ENCODE data around the gene NENF.
"Not testable (repeated sequence)": the region's sequence is repeated elsewhere in the genome, so short reads cannot be mapped to it uniquely, and the experiment has no call there.

The NENF gene

DNA sequence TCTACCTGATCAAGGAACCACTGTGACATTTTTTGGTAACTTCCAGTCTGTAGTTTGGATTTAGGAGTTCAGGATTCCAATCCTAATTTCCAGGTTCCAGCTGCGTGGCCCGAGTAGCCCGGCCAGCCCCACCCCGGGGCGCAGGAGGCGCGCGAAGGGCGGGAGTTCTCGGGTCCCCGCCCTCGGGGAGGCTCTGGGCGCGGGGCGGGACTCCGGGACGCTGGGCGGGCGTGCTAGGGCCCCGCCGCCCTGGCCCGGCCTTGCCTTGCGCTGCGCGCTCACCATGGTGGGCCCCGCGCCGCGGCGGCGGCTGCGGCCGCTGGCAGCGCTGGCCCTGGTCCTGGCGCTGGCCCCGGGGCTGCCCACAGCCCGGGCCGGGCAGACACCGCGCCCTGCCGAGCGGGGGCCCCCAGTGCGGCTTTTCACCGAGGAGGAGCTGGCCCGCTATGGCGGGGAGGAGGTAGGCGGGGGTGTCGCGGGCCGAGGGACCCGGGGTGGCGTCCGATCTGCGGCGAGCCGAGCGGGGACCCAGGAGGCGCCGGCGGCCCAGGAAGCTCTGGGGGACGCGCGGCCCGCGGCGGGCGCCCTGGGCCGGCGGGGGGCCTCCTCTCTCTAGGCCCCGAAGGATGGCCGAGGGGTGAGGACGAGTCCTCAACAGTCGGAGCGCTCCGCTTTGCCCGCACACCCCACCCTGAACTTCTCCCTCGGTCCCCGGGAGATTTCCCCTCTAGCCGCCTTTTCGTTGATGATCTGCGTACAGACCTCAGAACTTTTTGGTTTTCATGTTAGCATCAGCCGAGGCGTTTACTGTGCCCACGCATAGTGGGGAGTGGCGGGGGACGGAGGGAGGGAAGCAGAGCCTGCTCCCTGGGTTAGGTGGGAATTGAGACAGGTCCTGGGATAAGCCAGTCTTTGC, at the start of gene NENF:
NENF (plus strand) TSS at position 260 of the 916 bp plus-strand sequence; CDS start at position 284, 24 bp downstream.
- DNase-seq: peak; percentile 76

DNA sequence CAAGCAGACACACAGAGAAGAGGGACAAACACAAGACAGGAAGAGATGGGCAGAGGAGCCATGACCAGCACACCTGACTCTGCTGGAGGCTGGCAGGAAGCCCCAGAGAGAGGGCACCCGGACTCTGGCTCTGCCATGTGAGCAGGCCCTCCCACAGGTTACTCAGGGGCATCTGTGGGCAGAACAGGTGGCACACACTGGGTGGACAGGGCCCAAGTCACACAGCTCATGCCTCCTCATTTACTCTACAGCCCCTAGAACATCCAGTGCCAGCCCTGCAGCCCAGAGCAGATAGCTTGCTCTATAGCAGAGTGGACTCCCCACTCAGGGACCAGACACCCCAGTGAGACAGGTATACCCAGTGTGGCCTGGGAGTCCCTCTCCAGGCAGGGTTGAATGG, 46.7 kb upstream of the NENF start:
- DNase-seq: no peak

DNA sequence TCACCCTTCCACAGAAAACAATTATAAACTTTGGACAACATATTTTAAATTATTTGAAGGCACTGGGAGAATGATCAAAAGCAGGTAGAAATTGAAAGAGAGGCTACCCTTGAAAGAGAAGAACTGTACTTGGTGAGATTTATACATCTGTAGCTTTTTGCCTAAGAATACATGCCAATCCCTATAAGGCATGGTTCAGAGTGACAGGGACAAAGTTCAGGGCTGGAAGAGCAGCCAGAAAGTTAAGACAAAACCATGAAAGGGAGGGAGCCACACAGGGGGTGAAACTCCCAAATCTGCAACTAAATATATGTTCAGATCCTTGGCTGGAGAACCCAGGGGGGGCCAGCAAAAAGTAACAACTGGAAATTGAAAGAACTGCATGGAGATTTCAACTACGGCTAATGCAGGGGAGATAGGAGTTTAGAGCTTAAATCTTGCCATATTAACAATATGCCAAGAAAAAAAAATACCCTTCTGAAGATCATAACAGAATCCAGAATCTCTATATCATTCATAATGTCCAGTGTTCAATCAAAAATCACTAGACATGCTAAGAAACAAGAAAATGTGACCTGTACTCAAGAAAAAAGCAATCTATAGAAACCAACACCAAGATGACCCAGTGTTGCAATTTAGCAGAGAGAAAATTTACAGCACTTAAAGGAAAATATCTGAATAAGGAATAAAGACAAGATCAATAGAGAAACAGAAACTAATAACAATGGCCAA, 43.6 kb upstream of the NENF start:
- no peak for DNase-seq

DNA sequence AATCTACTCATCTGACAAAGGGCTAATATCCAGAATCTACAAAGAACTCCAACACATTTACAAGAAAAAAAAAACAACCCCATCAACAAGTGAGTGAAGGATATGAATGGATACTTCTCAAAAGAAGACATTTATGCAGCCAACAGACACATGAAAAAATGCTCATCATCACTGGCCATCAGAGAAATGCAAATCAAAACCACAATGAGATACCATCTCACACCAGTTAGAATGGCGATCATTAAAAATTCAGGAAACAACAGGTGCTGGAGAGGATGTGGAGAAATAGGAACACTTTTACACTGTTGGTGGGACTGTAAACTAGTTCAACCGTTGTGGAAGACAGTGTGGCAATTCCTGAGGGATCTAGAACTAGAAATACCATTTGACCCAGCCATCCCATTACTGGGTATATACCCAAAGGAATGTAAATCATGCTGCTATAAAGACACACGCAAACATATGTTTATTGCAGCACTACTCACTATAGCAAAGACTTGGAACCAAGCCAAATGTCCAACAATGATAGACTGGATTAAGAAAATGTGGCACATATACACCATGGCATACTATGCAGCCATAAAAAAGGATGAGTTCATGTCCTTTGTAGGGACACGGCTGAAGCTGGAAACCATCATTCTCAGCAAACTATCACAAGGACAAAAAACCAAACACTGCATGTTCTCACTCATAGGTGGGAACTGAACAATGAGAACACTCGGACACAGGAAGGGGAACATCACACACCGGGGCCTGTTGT, 36.9 kb upstream of the NENF start:
- DNase-seq: not testable (repeated sequence)

DNA sequence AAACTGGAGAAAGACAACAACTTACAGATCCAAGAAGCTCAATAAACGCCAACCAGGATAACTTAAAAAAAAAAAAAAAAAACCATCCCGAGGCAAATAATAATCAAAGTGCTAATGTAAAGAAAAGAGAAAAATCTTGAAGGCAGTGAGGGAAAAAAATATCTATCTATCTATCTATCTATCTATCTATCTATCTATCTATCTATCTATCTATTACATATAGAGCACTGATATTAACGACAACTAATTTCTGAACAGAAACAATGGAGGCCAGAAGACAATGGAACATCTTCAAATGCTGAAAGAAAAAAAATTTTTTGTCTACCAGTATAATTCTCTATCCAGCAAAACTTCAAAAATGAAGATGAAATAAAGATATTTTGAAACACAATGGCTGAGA, 36.1 kb upstream of the NENF start:
- no peak for DNase-seq

DNA sequence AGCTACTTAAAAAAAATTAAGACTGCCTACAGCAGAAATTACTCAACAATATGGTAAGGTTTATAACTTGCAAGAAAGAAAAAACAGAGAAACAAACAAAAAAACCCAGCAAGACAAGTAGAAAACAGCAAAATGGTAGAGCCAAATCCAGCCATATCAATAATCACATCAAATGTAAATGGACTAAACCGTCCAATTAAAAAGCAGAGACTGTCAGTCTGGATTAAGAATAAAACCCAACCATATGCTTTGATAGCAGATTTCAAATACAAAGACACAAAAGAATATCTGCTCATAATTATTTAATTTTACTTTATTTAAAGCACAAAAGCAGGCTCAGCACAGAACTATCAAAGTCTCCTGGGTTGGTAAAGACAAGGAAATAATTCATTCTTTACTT, 35.5 kb upstream of the NENF start:
- no peak for DNase-seq

DNA sequence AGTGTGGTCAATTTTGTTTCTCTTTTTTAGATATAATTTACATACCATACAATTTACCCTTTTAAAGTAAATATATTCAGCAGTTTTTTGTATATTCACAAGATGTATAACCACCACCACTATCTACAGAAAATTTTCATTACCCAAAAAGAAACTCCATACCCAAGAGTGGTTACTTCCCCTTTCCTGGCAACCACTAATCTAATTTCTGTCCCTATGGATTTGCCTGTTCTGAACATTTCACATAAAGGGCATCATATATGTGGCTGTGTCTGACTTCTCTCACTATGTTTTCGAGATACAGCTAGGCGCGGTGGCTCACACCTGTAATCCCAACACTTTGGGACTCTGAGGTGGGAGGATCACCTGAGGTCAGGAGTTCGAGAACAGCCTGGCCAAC, 31.7 kb upstream of the NENF start:
- no peak for DNase-seq

DNA sequence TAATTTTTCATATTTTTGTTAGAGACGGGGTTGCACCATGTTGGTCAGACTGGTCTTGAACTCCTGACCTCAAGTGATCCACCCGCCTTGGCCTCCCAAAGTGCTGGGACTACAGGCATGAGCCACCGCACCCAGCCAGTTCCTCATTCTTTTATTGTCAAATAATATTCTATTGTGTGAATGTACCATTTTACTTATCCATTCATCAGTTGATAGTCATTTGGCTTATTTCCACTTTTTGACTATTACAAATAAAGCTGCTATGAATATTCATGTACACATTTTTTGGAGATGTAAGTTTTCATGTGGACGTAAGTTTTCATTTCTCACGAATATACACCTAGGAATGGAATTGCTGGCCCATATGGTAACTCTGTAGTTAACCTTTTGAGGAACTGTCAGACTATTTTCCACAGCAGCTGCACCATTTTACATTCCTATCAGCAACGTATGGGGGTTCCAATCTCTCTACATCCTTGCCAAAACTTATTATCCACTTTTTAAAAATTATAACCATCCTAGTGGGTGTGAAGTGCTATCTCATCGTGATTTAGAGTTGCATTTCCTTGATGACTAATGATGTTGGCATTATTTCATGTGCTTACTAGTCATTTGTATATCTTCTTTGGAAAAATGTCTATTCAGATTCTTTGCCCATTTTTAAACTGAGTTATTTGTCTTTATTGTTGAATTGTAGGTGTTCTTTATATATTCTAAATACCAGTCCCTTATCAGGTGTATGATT, 30.7 kb upstream of the NENF start:
- DNase-seq: no peak

DNA sequence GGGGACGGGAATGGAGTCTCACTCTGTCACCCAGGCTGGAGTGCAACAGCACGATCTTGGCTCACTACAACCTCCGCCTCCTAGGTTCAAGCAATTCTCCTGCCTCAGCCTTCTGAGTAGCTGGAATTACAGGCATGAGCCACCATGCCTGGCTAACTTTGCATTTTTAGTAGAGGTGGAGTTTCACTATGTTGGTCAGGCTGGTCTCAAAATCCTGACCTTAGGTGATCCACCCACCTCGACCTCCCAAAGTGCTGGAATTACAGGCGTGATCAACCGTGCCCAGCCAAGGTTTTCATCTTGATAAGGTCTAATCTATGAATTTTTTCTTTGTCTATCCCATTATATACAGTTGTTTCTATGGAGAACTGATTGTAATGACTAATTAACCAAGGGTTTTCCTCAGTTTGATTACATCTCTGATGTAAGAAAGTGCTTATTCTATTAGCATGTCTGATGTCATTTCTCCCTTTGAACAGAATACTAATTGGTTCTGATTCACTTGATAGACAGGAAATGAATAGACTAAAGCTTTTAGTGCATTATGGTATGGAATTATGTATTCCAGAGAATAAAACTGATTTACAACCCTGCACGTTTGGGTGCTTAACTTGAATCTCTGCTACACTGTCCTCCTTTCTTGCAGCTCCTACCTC, 29.9 kb upstream of the NENF start:
- DNase-seq: no peak

DNA sequence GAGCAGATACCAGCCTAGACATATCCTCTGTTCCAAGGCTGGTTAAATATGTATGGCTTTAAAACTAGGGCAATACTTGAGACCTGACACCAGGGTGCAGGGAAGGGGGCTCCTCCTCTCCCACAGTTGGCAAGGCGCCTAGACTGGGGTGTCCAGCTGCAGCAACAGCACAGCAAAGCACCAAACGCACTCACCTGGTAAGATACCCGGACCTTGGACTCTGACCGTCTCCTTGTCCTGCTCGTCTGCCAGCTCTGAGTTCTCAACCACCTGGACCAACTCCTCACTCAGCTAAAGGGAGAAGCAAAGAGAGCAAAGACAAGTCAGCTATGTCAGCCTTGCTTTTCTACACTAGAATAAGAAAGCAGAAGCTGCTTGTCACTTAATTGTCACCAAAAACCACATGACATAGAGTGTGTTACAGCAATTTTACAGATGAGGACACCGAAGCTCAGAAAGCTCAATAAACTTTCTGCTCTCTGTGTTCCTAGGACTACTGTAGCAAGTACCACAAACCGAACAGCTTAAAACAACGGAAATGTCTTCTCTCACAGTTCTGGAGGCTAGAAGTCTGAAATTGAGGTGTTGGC, 22.4 kb upstream of the NENF start:
- DNase-seq: no peak

DNA sequence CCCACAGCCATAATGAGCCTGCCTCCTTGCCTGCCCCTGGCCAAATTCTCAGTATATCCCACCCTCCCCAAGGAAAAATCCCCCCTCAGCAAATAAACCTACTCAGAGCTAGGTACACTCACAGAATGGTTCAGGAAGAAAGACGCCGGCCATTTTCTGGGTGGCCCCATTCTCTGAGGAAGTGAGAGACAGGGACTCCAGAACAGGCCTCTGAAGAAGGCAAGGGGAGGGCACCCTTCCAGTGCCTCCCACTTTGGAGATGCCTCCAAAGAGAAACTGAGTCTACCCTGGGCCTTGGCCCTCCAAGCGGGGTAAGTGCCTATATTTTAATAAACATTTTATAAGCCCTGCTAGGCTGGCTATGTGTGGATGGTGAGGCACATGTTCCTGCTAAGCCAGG, 20.3 kb upstream of the NENF start:
- DNase-seq: no peak

DNA sequence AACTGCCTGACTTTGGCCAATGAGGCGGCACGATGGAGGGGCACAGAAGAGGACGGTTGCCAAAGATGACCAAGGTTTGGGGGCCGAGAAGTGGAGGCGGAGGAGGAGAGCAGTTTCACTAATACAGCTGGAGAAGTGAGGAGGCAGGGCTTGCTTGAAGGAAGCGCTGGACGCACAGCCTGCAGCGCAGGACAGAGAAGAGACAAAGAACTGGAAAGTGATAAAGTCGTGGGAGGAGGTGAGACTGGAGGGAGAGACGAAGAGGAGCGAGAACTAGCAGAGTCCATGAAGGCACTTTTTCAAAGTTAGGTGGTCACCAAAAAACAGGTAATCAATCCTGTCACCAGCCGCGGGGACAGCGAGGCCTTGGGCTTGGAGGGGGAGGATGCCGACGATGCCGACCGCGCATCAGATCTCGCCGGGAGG, 18.8 kb upstream of the NENF start:
- DNase-seq: no peak

DNA sequence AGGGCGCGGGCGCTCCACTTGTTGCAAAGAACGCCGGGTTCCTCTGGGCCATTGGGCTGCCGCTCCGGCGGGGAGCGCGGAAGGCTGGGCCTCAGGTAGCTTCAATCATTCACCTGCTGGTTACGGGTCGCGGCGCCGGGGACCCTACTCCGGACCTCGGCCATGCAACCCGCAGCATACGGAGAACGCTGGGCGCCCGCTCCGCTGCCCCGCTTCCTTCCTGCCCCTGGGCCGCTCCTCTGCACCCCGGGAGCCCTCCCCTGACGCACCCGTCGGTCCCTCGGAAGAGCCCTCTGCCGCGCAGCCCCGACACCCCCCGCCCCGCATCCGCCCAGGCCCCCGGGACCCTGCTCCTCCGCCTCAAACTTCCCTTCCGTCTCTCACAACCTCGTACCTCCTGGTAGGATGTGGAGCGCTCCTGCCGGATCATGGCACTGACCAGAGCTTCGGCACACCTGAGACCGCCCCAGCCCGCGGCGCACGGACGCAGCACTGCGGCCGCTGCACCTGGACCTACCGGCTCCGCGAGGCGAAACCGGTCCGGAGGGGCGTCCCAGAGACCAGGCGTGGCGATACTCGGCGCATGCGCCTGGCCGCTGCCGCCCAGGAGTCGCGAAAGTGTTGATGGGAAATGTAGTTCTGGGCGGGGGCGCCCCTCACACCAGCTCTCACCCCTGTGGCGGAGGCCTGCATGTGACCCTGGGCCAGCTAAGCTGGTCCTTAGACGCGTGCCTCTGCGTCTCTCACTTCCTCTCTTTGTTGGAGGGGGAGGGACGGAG, 18.2 kb upstream of the NENF start, which contains the start of gene PACC1:
PACC1 (minus strand) TSS at position 559 of the 779 bp plus-strand sequence; CDS start at position 430, 129 bp downstream.
- peak; percentile 93 for DNase-seq

DNA sequence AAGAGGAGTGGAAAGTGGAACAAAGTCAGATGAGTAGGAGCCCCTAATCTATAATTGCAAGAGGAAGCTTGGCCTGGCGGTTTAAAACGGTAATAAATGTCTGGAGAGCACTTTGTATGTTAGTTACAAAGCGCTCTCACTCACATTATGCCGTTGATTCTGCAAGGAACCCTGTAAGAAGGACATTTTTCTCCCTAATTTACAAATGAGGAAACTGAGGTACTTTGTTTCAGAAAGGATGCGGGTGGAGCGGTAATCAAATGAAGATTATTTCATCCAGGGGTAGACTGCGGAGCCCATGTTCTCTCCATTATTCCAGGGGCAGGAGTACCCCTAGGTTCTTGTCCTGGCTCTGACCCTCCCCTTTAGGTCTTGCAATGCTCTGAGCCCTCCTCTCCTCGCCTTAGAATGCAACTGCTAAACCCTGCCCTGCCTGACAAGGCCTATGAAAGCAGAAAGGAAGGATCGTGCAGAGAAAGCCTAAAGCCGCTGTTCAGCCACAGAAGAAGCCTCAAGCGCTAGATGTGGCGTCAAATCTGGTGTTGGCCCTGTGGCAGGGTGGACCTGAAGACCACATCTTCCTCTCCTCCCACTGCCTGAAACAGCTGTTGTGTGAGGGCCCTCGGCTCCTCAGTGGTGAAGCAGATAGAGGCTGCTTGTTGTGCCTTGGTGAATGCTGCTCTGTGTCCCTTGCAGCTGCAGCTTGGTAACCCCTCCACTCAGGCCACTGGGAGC, 17.4 kb upstream of the NENF start:
- no peak for DNase-seq

DNA sequence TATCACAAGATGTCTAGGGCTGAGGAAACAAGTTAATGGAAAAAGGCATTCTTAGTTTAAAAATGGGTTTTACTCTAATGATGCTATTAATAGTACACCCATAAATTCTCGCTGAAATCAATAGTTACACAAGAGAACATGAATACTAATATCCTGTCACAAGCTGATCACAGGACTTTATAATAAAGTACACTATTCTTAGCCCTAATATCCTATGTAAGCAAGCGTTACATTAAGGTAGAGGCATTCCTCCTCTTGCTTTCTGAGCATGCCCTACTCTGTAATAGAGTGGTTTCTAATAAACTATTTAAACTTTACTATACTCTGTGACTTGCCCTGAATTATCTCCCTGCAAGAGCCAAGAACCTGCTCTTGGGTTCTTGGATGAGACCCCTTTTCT, 11.6 kb upstream of the NENF start:
- no peak for DNase-seq

DNA sequence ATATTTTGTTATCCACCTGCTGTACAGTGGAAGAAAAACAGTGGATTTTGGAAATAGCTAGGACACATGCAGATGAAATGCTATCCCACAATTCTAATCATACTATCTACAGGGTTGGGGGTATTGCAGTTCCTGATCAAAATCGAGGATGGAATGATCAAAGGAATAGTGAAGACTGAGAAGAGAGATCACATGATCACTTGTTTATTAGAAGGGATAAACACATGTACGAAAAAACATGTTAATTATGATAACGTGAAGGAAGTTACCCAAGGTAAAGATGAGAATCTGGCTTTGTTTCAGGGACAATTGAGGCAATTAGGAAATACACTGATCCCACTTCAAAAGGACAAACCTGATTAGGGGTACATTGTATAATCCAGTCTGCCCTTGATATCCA, 8.8 kb upstream of the NENF start:
- DNase-seq: no peak

DNA sequence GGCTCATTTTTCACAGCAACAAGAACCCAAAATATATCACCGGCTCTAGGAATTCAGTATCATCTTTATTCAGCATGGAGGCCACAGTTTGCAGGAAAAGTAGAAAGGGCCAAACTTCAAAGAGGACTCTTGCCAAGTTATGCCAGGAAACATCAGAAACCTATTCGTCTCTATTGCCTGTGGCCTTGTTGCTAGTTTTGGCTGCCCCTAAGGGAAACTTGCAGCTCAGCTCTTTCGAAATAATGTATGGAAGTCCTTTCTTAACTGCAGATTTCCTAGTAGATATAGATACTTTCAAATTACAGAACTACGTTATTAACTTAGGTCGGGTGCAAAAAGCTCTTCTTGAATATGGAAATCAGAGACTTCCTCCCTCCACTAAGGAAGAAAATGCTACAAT, 4.2 kb upstream of the NENF start:
- DNase-seq: no peak

DNA sequence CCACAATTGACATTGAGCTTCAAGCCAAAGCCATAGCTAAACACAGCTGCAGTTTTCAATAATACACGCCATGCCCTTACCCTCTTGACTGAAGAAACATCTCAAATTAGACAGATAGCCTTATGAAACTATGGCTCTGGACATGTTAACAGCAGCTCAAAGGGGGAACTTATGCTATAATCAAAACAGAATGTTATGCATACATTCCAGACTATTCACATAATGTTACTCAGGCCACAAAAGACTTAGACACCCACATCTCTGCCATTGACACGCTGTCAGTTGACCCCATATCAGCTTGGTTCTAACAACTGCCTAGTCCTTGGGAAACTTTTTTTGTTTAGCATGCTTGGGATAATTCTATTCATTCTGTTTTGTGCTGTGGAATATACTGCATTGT, 2.3 kb upstream of the NENF start:
- no peak for DNase-seq

DNA sequence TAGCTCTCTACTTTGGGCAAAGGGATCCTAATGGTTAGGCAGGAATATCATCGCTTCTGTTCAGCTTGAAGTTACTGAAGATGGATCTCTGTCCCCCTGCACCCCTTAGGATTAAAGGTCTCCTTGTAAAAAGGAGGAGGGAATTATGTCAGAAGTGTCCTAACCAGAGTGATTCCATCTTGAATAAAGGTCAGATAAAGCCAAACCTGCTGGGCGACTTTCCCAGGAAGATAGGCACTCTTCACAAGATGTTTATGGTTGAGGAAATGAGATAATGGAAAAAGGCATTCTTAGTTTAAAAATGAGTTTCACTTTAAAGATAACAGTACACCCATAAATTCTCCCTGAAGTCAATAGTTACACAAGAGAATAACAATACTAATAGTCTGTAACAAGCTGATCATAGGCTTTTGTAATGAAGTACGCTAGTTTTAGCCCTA, 1.7 kb upstream of the NENF start:
- DNase-seq: no peak

DNA sequence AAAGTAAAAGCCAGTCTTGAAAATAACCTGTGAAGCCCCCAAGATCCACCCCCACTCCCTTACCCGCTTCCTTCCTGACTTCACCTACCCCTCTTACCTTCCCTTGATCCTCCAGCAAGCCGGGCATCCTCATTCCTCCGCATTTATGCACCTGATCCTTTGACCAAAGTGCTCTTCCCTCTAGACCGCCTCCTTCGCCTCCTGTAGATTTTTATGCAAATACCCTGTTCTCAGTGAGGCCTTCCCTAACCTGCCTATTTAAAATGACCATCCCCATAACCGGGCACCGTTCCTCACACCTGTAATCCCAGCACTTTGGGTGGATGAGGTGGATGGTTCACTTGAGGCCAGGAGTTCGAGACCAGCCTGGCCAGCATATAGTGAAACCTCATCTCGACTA, 1.1 kb upstream of the NENF start:
- DNase-seq: no peak

All from CD4-positive, alpha-beta T cell treated with Interleukin-12 subunit alpha and Interleukin-12 subunit beta, for 1 hour (primary cell).